A549 (cell line): ENCODE results near the gene SLC9A1. TPM values are rescaled to one million over a fixed set of nuclear protein-coding genes. Genes with fewer than 3 reads are reported as not detected.
A peak's percentile ranks its signal among the peaks of the same experiment; 100 is the strongest.

Source experiments
- ATAC-seq, 2 experiments: fragments of 200-7000 bp in 1 of 2; fragments of >200 bp in 1 of 2; cut with Nextera tagmentation in 1 of 2; cut with Tn5 transposase in 1 of 2; 3 replicates each; pipeline versions ENCODE4 v1.8.0 to v1.9.1; 2018 to 2020; ENCODE audit warnings: mild to moderate bottlenecking in 1 of 2, moderate library complexity in 1 of 2
- CTCF ChIA-PET: fragments of 300-600 bp; sonication (Branson Sonifier 250); formaldehyde crosslinking; extraction: SDS; loops from one replicate; lab custom pipeline; 2021; ENCODE audit warnings: antibody characterized with exemption, inconsistent platforms; lab: Yijun Ruan, JAX
- POLR2A ChIA-PET: fragments of 350-600 bp; formaldehyde crosslinking; extraction: SDS; loops from one replicate; lab custom pipeline; 2021; ENCODE audit warnings: antibody characterized with exemption, inconsistent platforms; lab: Yijun Ruan, JAX
- DNase-seq, 2 experiments: peaks; one replicate each; pipeline versions ENCODE4 v3.0.0 to v3.0.0-alpha.2; 2011 to 2016; ENCODE audit warnings: low read depth in 1 of 2, low spot score in 1 of 2
- FAIRE-seq: peaks from 2 replicates; lab custom pipeline; 2011; peaks lifted over from hg19 to GRCh38; lab: Jason Lieb, UNC
- H3K27ac ChIP-seq, 2 experiments: fragments of >200 bp; sonication (Bioruptor Twin); formaldehyde crosslinking; 3 replicates each; pipeline ENCODE4 v1.5.1; 2016 to 2017
- H3K4me1 ChIP-seq: fragments of >200 bp; sonication (Bioruptor Twin); formaldehyde crosslinking; 3 replicates; pipeline ENCODE4 v1.6.1; 2016
- H3K4me2 ChIP-seq: fragments of >200 bp; sonication (Bioruptor Twin); formaldehyde crosslinking; 3 replicates; pipeline ENCODE4 v1.6.1; 2016
- H3K4me3 ChIP-seq: fragments of >200 bp; sonication (Bioruptor Twin); formaldehyde crosslinking; 3 replicates; pipeline ENCODE4 v1.5.1; 2016
- H3K9me3 ChIP-seq: fragments of >200 bp; sonication (Bioruptor Twin); formaldehyde crosslinking; 3 replicates; pipeline ENCODE4 v1.6.1; 2016
- ATOH8 ChIP-seq: fragments of 250-450 bp; sonication (Bioruptor Pico); IDR thresholded peaks from 2 replicates; pipeline ENCODE4 v1.5.0; 2020; ENCODE audit warnings: low read depth, mild to moderate bottlenecking, moderate library complexity
- BHLHE40 ChIP-seq: IDR thresholded peaks from 2 replicates; pipeline ENCODE4 v1.6.1; 2012; ENCODE audit warnings: low read depth, low read length, inconsistent platforms
- CBX2 ChIP-seq: fragments of 200-600 bp; sonication (generic); IDR thresholded peaks from 2 replicates; pipeline ENCODE4 v1.6.1; 2016; ENCODE audit warnings: low read depth, mild to moderate bottlenecking, borderline replicate concordance
- CHD2 ChIP-seq: fragments of 150-350 bp; IDR thresholded peaks from 2 replicates; pipeline ENCODE4 v1.6.1; 2014; ENCODE audit warnings: low read length; ENCODE audit not compliant: partially characterized antibody
- EHF ChIP-seq: fragments of 250-450 bp; sonication (Bioruptor Pico); IDR thresholded peaks from 2 replicates; pipeline ENCODE4 v1.5.0; 2020; ENCODE audit warnings: mild to moderate bottlenecking
- ELK1 ChIP-seq: fragments of 150-350 bp; IDR thresholded peaks from 2 replicates; pipeline ENCODE4 v1.6.1; 2014; ENCODE audit warnings: low read depth, mild to moderate bottlenecking, low read length
- ESRRA ChIP-seq: fragments of 150-350 bp; IDR thresholded peaks from 2 replicates; pipeline ENCODE4 v1.6.1; 2014; ENCODE audit warnings: mild to moderate bottlenecking, low read length, borderline replicate concordance
- FOSL2 ChIP-seq, 2 experiments: fragments of 450-650 bp in 1 of 2; fragments of >200 bp in 1 of 2; sonication (Bioruptor Twin) in 1 of 2; formaldehyde crosslinking; IDR thresholded peaks; 2 replicates each; pipeline versions ENCODE4 v1.5.0 to v1.6.1; 2016 to 2020; ENCODE audit warnings: mild to moderate bottlenecking in 1 of 2, moderate library complexity in 1 of 2
- GATA3 ChIP-seq: IDR thresholded peaks from 2 replicates; pipeline ENCODE4 v1.6.1; 2012; ENCODE audit warnings: borderline replicate concordance
- HDAC2 ChIP-seq: fragments of 200-600 bp; sonication (generic); IDR thresholded peaks from 2 replicates; pipeline ENCODE4 v1.6.1; 2016
- HOXA7 ChIP-seq: fragments of 250-450 bp; sonication (Bioruptor Pico); IDR thresholded peaks from 2 replicates; pipeline ENCODE4 v1.5.0; 2020; ENCODE audit warnings: mild to moderate bottlenecking, moderate library complexity
- HOXB5 ChIP-seq: fragments of 250-450 bp; sonication (Bioruptor Pico); IDR thresholded peaks from 2 replicates; pipeline ENCODE4 v1.5.0; 2020; ENCODE audit warnings: mild to moderate bottlenecking, moderate library complexity
- JUN ChIP-seq, 2 experiments: fragments of >200 bp; sonication (Bioruptor Twin); formaldehyde crosslinking; IDR thresholded peaks; 2 replicates in 1 of 2; 3 replicates in 1 of 2; pipeline ENCODE4 v1.6.1; 2016 to 2017
- MAFK ChIP-seq: fragments of 450-650 bp; IDR thresholded peaks from 2 replicates; pipeline ENCODE4 v1.6.1; 2014; ENCODE audit not compliant: partially characterized antibody
- NFE2L2 ChIP-seq: fragments of 150-350 bp; conservative IDR thresholded peaks from 2 replicates; pipeline ENCODE4 v1.6.1; 2014; ENCODE audit warnings: low read length
- NPAS2 ChIP-seq: fragments of 250-450 bp; sonication (Bioruptor Pico); IDR thresholded peaks from 2 replicates; pipeline ENCODE4 v1.8.0; 2022; ENCODE audit warnings: mild to moderate bottlenecking, moderate library complexity, borderline replicate concordance
- POLR2A ChIP-seq: IDR thresholded peaks from 2 replicates; pipeline ENCODE4 v1.6.1; 2012; ENCODE audit warnings: mild to moderate bottlenecking, low read length
- SMC3 ChIP-seq: fragments of >200 bp; sonication (Bioruptor Twin); formaldehyde crosslinking; IDR thresholded peaks from 3 replicates; pipeline ENCODE4 v1.6.1; 2018; ENCODE audit warnings: inconsistent platforms
- USF2 ChIP-seq: fragments of 450-650 bp; IDR thresholded peaks from 2 replicates; pipeline ENCODE4 v1.6.1; 2014; ENCODE audit warnings: antibody characterized with exemption
- WGBS: methylation state at CpG from one replicate; pipeline ENCODE4 v1.1.6; 2017; ENCODE audit errors: missing lambda C conversion rate; 5-methylcytosine and 5-hydroxymethylcytosine counted together
- polyA plus RNA-seq, 4 experiments: library from polyadenylated mRNA; depleted of rRNA in 3 of 4; stranded (reverse); fragments of >200 nt; fragmentation: RNase III in 1 of 4; extraction: RNeasy Plus Mini Kit Qiagen cat#74134 plus additional on column Dnase treatment in 1 of 4; gene quantifications; 2 replicates in 3 of 4; 3 replicates in 1 of 4; pipeline ENCODE4 v1.2.3, GENCODE V29; 2011 to 2017
- TF ChIP-seq, protein P1 (sequence below): fragments of 200-600 bp; sonication (generic); IDR thresholded peaks from 2 replicates; pipeline ENCODE4 v1.6.1; 2016; ENCODE audit warnings: antibody characterized with exemption, mild to moderate bottlenecking, moderate library complexity

SLC9A1 gene
- polyA plus RNA-seq, 2 of the 4 experiments (the other 2 are of a cell fraction): 7.4 to 8.0 TPM

DNA sequence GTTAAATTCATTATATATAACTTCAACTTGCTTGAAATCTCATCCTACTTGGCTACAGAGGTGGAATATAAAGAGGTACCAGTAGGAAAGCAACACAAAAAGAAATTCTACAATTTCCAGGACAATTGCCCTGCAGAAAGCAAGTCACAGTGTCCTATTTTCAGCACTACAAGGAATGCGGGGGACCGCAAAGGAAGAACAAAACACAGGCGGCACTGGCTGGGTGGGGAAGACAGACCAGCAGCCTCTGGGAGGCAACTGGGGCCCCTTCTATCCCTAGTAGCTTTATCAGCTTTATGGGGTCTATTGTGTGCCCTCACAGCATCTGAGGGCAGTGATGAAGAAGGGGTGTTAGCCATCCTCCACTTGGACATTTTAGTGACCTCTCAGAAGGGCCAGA lies 30.5 kb downstream of the SLC9A1 start:
- ATAC-seq (no peak), FAIRE-seq (no peak), DNase-seq (no peak)
- Histone ChIP-seq H3K9me3 (no peaks in the 10 kb centered on the region), H3K4me3 (no peak overlapping the region), H3K27ac (no peak overlapping the region), H3K4me2 (no peak overlapping the region), H3K4me1 (peaks cover 20% of the 10 kb centered on the region)
- 97% methylated on average over 3 of the region's 3 CpGs for WGBS
- TF ChIP-seq ATOH8 (CRISPR knock-in tag) (no peak), HDAC2 (no peak), NPAS2 (no peak), CBX2 (no peak), JUN (IDR thresholded peaks at IDR 0.05) (no peak), HOXB5 (CRISPR knock-in tag) (no peak)
- ChIA-PET POLR2A (no interaction called here), CTCF (interaction anchor here (0.9 to 3.4 kb wide), 4 partner anchors 12 to 170 kb away, joined by 3 to 12 read pairs (median 7); no protein-coding TSS in a partner anchor)

- Histone ChIP-seq H3K4me1 (peaks cover 23% of the 10 kb centered on the region), H3K9me3 (no peaks in the 10 kb centered on the region), H3K27ac (peak overlapping the region; percentile 41 to 83; a peak in 5 of 6 replicates), H3K4me3 (no peak overlapping the region), H3K4me2 (peak overlapping the region; percentile 61)
- peak; percentile 85 to 89 for ATAC-seq
- TF ChIP-seq FOSL2 (IDR thresholded peaks at IDR 0.05) (0 out of 2 replicates have a peak, but pooled peaks have one; percentile 11), FOSL2 (CRISPR knock-in tag; IDR thresholded peaks at IDR 0.05) (peak; percentile 65), EHF (CRISPR knock-in tag) (no peak)
- ChIA-PET POLR2A (no interaction called here), CTCF (interaction anchor here (0.6 to 3.4 kb wide), 6 partner anchors 10 to 162 kb away, joined by 3 to 12 read pairs (median 4); no protein-coding TSS in a partner anchor)
- no peak for FAIRE-seq
- DNase-seq: peak; percentile 61 to 77
- 0% methylated on average over 2 of the region's 4 CpGs for WGBS
Observed at GRCh38 chr1:27122652-27123051, 32.3 kb downstream of the SLC9A1 start.

GRCh38 chr1:27120854-27121253 lies 34.1 kb downstream of the SLC9A1 start:
- no peak overlapping the region for H3K27ac ChIP-seq
- CTCF ChIA-PET: interaction anchor here (0.7 to 2.4 kb wide), 2 partner anchors 18 to 163 kb away, joined by 3 to 8 read pairs; no protein-coding TSS in a partner anchor
- POLR2A ChIA-PET: interaction anchor here (1.1 kb wide), 1 partner anchor 34 kb away, joined by 3 read pairs; the partner anchor contains the start of gene SLC9A1

GRCh38 chr1:27118440-27118689 lies 36.6 kb downstream of the SLC9A1 start:
- POLR2A ChIA-PET: no interaction called here
- no peak for FAIRE-seq

More at GRCh38 chr1:27120854-27121253, 34.1 kb downstream of the SLC9A1 start:
- no peak for FAIRE-seq
- TF ChIP-seq BHLHE40: no peak
- no peak for TF ChIP-seq POLR2A
- TF ChIP-seq CHD2: no peak
- TF ChIP-seq SMC3: no peak
- TF ChIP-seq FOSL2 (IDR thresholded peaks at IDR 0.05): no peak
- TF ChIP-seq FOSL2 (CRISPR knock-in tag; IDR thresholded peaks at IDR 0.05): no peak
- no peak for TF ChIP-seq GATA3
- no peak for TF ChIP-seq ESRRA
- TF ChIP-seq USF2: no peak
- TF ChIP-seq NFE2L2: no peak
- TF ChIP-seq ELK1: no peak
- no peak for TF ChIP-seq MAFK
- TF ChIP-seq HOXA7 (CRISPR knock-in tag): no peak
- Histone ChIP-seq H3K4me1 (peaks cover 23% of the 10 kb centered on the region), H3K9me3 (no peaks in the 10 kb centered on the region), H3K4me3 (no peak overlapping the region), H3K4me2 (no peak overlapping the region)
- DNase-seq: no peak
- ATAC-seq: no peak
- 81% methylated on average over 1 of the region's 1 CpG for WGBS

More at GRCh38 chr1:27118440-27118689, 36.6 kb downstream of the SLC9A1 start:
- H3K4me2 ChIP-seq: no peak overlapping the region
- no peak overlapping the region for H3K4me3 ChIP-seq
- no peaks in the 10 kb centered on the region for H3K9me3 ChIP-seq
- H3K4me1 ChIP-seq: peaks cover 23% of the 10 kb centered on the region
- ATAC-seq (no peak), DNase-seq (no peak)
- no peak overlapping the region; a peak in 1 of 6 replicates for H3K27ac ChIP-seq
- TF ChIP-seq, protein P1, sequence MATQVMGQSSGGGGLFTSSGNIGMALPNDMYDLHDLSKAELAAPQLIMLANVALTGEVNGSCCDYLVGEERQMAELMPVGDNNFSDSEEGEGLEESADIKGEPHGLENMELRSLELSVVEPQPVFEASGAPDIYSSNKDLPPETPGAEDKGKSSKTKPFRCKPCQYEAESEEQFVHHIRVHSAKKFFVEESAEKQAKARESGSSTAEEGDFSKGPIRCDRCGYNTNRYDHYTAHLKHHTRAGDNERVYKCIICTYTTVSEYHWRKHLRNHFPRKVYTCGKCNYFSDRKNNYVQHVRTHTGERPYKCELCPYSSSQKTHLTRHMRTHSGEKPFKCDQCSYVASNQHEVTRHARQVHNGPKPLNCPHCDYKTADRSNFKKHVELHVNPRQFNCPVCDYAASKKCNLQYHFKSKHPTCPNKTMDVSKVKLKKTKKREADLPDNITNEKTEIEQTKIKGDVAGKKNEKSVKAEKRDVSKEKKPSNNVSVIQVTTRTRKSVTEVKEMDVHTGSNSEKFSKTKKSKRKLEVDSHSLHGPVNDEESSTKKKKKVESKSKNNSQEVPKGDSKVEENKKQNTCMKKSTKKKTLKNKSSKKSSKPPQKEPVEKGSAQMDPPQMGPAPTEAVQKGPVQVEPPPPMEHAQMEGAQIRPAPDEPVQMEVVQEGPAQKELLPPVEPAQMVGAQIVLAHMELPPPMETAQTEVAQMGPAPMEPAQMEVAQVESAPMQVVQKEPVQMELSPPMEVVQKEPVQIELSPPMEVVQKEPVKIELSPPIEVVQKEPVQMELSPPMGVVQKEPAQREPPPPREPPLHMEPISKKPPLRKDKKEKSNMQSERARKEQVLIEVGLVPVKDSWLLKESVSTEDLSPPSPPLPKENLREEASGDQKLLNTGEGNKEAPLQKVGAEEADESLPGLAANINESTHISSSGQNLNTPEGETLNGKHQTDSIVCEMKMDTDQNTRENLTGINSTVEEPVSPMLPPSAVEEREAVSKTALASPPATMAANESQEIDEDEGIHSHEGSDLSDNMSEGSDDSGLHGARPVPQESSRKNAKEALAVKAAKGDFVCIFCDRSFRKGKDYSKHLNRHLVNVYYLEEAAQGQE: no peak
- TF ChIP-seq ELK1: no peak
- TF ChIP-seq HDAC2: no peak
- CTCF ChIA-PET: interaction anchor here (0.6 to 1.6 kb wide), 3 partner anchors 9 to 167 kb away, joined by 3 to 6 read pairs (median 4); no protein-coding TSS in a partner anchor
- WGBS: 63% methylated on average over 3 of the region's 4 CpGs
